MG63 (cell line): ENCODE measurements around the gene SNRPB. TPM values are rescaled to one million over a fixed set of nuclear protein-coding genes. Genes with fewer than 3 reads are reported as not detected.

Source experiments
- total RNA-seq: library from RNA; depleted of rRNA; stranded (reverse); fragments of >200 nt; shearing (Covaris generic); gene quantifications from 2 replicates; pipeline ENCODE4 v1.2.3, GENCODE V29; 2014; ENCODE audit warnings: low replicate concordance; rRNA removed

SNRPB gene
- total RNA-seq, 1 experiment from 2014 or later, result 775 TPM

Other genes starting within 250 kb of the SNRPB start
- gene TGM3, start 174.8 kb downstream of the SNRPB start, total RNA-seq, result not detected in 2 replicates
- not detected in 2 replicates for gene TGM6, start 89.9 kb downstream of the SNRPB start, total RNA-seq
- 2.2 and 3.7 TPM in 2 replicates for gene ZNF343, start 38.1 kb upstream of the SNRPB start, total RNA-seq
- not detected in 2 replicates for gene TMC2, start 65.8 kb upstream of the SNRPB start, total RNA-seq
- gene NOP56, start 181.8 kb upstream of the SNRPB start, total RNA-seq, result 284 and 313 TPM in 2 replicates
- 122 and 141 TPM in 2 replicates for gene IDH3B, start 193.4 kb upstream of the SNRPB start, total RNA-seq
- gene EBF4, start 222.0 kb upstream of the SNRPB start, total RNA-seq, result not detected in 2 replicates